Retina (tissue), 1 donor: ENCODE data around the gene TEX19.
"Not testable (repeated sequence)": the region's sequence is repeated elsewhere in the genome, so short reads cannot be mapped to it uniquely, and the experiment has no call there.

Experiments
- DNase-seq: peaks from one replicate; pipeline ENCODE4 v3.0.0-alpha.2; 2016

Gene TEX19

GRCh38 chr17:82377924-82378740, 19.1 kb downstream of the TEX19 start:
- no peak for DNase-seq

DNA sequence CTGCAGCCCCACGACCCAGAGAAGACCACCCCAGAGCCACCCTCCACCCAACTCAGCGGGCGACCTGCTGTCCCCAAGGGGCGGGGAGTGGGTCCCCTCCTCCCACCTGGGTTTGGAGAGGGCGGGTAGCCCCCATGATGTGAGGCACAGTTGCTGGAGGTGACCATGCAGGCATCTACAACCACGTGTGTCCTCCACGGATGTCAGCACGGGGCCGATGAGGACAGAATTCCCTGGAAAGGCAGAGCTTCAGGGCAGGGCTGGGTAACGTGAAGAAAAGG, 19.6 kb downstream of the TEX19 start:
- DNase-seq, result no peak

GRCh38 chr17:82380860-82381702, 22.0 kb downstream of the TEX19 start:
- no peak for DNase-seq

- not testable (repeated sequence) for DNase-seq
Measured at GRCh38 chr17:82381703-82382009, 22.6 kb downstream of the TEX19 start.

DNA sequence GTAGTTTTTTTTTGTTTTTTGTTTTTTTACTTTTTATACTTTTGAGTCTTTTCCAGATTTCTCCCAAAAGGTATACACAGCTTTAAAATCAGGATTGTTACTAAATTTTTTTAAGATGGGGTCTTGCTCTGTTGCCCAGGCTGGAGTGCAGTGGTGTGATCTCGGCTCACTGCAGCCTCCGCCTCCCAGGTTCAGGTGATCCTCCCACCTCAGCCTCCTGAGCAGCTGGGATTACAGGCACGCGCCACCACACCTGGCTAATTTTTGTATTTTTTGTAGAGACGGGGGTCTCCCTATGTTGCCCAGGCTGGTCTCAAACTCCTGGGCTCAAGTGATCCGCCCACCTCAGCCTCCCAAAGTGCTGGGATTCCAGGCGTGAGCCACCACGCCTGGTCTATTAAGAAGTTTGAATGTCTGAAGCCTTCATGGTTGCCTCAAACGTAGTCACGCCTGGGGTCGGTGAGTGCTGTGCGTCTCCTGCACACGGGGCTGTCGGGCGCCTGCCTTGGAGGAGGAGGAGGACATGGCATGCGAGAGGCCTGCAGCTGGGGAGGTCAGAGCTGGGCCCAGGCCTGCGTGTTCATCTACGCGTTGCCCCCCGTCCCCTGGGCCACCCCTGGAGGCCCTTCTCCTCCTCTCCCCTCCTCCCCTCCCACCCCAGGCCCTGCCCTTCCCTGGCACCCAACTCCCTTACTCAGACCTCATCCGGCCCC, 23.3 kb downstream of the TEX19 start:
- DNase-seq, result not testable (repeated sequence)

GRCh38 chr17:82382933-82383255, 23.8 kb downstream of the TEX19 start:
- no peak for DNase-seq

DNA sequence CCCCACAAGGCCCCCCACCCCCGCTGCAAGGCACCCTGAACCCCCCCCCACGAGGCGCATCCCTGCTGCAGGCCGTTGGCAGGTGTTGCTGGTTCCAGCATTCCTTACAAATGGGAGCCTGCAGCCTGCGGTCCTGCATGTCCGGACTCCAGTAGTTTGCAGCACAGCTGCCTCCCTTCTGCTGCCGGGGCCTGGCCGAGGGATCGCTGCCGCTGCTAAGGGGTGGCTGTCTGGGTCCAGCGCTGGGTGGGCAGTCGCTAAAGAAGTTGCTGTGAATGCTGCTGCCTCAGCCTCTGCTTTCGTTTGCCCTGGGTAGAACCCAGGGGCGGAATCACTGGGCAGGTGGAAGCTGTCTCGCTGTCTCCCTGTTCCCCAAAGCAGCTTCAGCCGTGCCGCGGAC, 24.4 kb downstream of the TEX19 start:
- peak; percentile 44 for DNase-seq

- no peak for DNase-seq
Measured at GRCh38 chr17:82384051-82384729, 25.1 kb downstream of the TEX19 start.

DNA sequence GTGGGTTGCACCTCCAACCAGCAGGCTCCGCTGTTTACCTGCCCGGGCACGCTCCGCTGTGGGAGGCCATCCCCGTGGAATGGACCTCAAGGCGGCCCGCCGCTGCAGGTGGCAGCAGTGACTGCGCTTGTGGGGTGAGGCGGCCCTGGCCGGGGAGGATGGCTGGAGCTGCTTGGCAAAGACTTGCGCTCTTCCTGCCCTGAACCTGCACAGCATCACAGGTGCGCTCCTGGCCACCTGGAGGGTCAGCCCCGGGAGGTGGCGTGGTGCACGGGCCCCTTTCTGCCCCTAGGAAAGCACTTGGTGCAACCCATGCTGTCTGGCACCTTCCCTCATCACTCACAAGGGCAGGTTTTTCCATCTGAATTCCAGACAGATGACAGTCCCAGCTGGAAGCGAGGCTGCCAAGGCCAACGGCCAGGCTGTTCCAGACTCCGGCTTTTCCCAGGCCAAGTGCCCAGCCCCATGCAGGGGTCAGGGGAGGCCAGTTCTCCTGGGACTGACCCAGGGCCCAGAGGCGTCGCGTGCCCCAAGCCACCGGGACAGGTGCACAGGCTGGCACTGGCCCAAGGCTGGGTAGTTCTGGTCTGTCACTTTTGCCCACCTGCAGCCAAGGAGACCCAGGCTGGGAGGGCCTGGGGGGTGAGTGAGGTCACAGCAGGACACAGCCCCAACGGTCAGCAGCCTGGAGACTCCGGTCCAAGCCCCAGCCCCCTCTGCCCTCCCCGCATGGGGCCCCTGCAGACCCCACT, 25.9 kb downstream of the TEX19 start:
- DNase-seq, result no peak

DNA sequence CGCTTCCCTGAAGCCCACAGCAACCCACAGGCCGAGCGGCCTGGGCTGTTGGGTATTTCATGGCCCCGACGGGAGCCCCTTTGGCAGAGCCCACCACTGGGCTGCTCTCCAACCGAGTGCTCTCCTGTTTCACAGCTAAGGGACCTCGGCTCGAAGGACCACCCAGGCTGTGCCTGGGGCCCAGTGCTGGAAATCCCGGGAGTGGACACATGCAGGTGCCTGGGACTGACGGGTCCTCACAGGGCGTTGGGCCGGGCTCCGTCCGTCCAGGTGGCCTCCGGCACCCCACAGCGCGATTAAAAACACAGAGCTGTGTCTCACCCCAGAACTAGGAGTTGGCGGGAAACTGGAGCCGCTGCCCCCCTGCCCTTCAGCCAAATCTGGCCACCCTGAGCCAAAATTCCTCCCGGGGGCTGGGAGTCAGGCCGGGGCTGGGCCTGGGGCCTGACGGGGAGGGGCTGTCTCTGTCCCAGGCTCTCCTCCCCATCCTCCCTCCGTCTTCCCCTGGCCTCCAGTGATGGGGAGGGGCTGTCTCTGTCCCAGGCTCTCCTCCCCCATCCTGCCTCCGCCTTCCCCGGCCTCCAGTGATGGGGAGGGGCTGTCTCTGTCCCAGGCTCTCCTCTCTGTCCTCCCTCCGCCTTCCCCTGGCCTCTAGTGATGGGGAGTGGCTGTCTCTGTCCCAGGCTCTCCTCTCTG, 26.7 kb downstream of the TEX19 start:
- DNase-seq, result peak; percentile 66

- DNase-seq, result no peak
Measured at GRCh38 chr17:82386255-82386831, 27.3 kb downstream of the TEX19 start.

DNA sequence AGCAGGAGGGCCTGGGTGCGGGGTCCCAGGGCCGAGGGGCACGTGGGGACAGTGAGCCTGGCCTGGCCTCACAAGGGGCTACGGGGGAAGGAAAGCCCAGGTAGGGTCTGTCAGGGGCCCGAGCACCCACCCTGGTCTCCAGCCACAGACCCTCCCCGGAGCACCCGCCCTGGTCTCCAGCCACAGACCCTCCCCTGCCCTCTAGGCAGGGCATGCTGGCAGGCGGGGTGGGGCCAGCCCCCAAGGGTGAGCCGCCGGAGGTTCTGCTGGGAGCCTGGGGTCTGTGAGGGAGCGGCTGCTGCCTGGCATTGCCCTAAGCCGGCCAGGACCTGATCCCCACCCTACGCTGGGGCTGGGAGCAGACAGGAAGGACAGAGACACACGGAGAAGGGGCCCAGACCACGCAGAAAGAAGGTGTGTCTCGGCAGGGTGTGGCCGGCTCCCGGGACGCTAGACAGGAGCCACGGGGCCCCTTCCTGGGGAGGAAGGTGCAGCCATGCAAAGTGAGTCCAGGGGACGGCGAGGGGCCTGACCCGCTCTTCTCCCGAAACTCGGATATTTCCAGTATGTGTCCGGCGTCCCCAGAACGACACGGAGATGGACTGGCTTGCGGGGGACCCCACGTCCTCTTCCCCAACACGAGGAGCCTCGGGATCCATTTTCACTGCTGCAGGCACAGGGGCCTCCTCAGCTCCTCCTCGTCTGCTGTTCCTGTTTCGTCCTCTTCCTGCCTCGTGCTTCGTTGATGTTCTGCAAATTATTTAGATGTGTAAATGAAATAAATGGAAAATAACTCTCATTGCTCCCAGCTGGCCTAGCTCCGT, 28.0 kb downstream of the TEX19 start:
- no peak for DNase-seq

- no peak for DNase-seq
Measured at GRCh38 chr17:82387705-82388106, 28.7 kb downstream of the TEX19 start.

DNA sequence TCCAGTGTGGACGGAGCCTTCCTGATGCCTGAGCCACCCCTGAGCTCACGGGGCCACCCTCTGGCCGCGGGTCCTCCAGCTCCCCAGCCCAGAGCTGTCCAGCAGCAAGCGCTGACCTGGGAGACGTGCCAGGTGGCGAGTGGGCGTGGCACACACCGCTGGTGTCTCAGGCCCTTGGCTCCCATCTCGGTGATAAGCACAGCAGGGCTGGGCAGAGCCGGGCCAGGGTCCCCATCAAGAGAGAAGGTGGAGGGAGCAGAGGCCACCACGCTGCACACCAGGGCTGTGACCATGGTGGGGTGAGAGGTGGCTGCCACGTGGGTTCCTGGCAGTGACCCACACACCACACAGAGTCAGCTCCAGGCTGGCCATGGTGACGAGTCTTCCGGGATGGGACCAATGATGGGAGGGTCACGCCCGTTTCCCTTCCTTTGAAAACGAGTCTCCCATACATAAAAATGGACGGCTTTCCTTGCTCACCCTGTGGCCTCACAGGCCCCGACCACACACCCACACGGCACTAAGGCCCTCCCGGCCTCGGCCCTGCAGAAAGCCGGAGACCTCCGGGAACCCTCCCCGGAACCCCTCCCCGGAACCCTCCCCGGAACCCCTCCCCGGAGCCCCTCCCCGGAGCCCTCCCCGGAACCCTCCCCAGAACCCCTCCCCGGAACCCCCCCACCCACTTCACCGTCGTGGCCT, 29.3 kb downstream of the TEX19 start:
- DNase-seq, result no peak

GRCh38 chr17:82388922-82389283, 29.9 kb downstream of the TEX19 start:
- DNase-seq, result no peak

DNA sequence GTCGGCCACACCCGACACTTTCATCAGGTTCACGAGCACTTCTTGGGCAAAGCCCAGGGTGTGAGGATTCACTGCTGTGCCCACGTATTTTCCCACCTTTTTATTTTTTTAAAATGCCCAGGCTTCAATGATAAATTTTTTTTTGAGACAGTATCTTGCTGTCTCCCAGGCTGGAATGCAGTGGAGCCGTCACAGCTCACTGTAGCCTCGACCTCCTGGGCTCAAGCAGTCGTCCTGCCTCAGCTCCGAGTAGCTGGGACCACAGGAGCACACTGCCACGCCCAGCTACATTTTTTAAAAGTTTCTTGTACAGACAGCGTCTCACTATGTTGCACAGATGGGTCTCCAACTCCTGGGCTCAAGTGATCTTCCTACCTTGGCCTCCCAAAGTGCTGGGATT, 30.3 kb downstream of the TEX19 start:
- no peak for DNase-seq

DNA sequence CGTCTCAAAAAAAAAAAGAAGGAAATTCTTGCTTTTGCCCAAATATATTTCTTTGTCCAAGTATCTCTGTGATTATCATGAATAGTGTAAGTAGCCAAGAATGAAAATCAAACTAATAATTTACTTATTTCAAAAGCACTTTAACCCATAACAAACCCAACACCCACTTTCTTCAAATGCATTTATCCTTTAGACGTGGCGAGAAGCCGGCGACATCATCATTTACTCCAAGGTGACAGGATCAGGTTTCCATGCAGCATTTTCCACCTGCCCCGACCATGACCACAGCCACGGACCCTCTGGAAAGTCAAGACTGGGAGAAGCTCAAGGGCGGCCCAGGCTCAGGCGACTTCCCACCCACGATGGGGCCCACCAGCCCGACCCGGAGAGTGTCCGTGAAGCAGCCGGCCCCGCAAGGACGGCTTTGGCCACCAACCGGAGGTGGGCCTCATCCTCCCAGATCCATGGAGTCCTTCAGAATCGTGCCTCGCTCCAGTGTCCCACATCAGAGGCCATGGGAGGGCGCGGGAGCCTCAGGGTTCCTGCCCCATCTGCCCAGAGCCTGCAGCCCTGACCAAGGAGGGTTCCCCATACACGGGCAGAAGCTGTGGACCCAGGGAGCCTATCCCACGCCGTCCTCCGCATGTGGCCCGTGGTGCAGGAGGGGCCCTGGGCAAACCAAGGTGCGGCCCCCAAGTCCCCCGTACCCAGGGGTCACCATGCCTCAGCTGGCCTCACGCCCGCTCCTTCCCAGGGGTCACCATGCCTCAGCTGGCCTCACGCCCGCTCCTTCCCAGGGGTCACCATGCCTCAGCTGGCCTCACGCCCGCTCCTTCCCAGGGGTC, 31.2 kb downstream of the TEX19 start:
- DNase-seq, result no peak

GRCh38 chr17:82390860-82391435, 31.9 kb downstream of the TEX19 start:
- no peak for DNase-seq
